Measurements from ENCODE around the gene KIAA0232. TPM values are rescaled to one million over a fixed set of nuclear protein-coding genes. Genes with fewer than 3 reads are reported as not detected.

Gene KIAA0232
- polyA plus RNA-seq, 3 donors from 2014 or later, result 3.7 to 21.6 (median 5.9) TPM

GRCh38 chr4:6764976-6765620 is 17.4 kb upstream of the KIAA0232 start:
- no peaks in the 10 kb centered on the region for H3K9me3 Mint-ChIP-seq
- peaks cover 2 to 4% (median 3%) of the 10 kb centered on the region in 3 donors for H3K27me3 Mint-ChIP-seq (ENCODE audit: low read depth in 3 of 3)
- H3K4me1 Mint-ChIP-seq, result no peaks in the 10 kb centered on the region
- no peak overlapping the region for H3K27ac Mint-ChIP-seq
- no peak for DNase-seq
- H3K4me3 Mint-ChIP-seq, result no peak overlapping the region
- no peaks in the 10 kb centered on the region for H3K36me3 Mint-ChIP-seq

GRCh38 chr4:6765703-6766102 is 16.8 kb upstream of the KIAA0232 start:
- no peaks in the 10 kb centered on the region for H3K4me1 Mint-ChIP-seq
- H3K36me3 Mint-ChIP-seq, result no peaks in the 10 kb centered on the region
- no peak for DNase-seq
- H3K4me3 Mint-ChIP-seq, result no peak overlapping the region
- H3K27ac Mint-ChIP-seq, result no peak overlapping the region
- no peaks in the 10 kb centered on the region for H3K9me3 Mint-ChIP-seq
- peaks cover 2 to 4% (median 3%) of the 10 kb centered on the region in 3 donors for H3K27me3 Mint-ChIP-seq (ENCODE audit: low read depth in 3 of 3)

GRCh38 chr4:6767386-6767747 is 15.2 kb upstream of the KIAA0232 start:
- DNase-seq, result no peak
- H3K36me3 Mint-ChIP-seq, result no peaks in the 10 kb centered on the region
- H3K27me3 Mint-ChIP-seq (ENCODE audit: low read depth in 3 of 3), result peaks cover 0 to 3% (median 1%) of the 10 kb centered on the region in 3 donors
- no peaks in the 10 kb centered on the region for H3K4me1 Mint-ChIP-seq
- H3K4me3 Mint-ChIP-seq, result no peak overlapping the region
- H3K9me3 Mint-ChIP-seq, result no peaks in the 10 kb centered on the region
- no peak overlapping the region for H3K27ac Mint-ChIP-seq

- no peaks in the 10 kb centered on the region for H3K36me3 Mint-ChIP-seq
- no peak overlapping the region for H3K4me3 Mint-ChIP-seq
- DNase-seq, result no peak
- H3K27ac Mint-ChIP-seq, result no peak overlapping the region
- H3K9me3 Mint-ChIP-seq, result no peaks in the 10 kb centered on the region
- no peaks in the 10 kb centered on the region for H3K4me1 Mint-ChIP-seq
- peaks cover 0 to 3% (median 1%) of the 10 kb centered on the region in 3 donors for H3K27me3 Mint-ChIP-seq (ENCODE audit: low read depth in 3 of 3)
Observed at GRCh38 chr4:6767748-6768538, 14.6 kb upstream of the KIAA0232 start.

- DNase-seq, result no peak
- no peaks in the 10 kb centered on the region for H3K4me1 Mint-ChIP-seq
- no peaks in the 10 kb centered on the region for H3K9me3 Mint-ChIP-seq
- no peak overlapping the region for H3K4me3 Mint-ChIP-seq
- H3K36me3 Mint-ChIP-seq, result no peaks in the 10 kb centered on the region
- peak overlapping the region in 1 of 6 donors; percentile 17 for H3K27ac Mint-ChIP-seq
- peaks cover 0 to 3% (median 1%) of the 10 kb centered on the region in 3 donors for H3K27me3 Mint-ChIP-seq (ENCODE audit: low read depth in 3 of 3)
Observed at GRCh38 chr4:6768539-6768905, 14.0 kb upstream of the KIAA0232 start.

- H3K4me1 Mint-ChIP-seq, result no peaks in the 10 kb centered on the region
- H3K27me3 Mint-ChIP-seq (ENCODE audit: low read depth in 3 of 3), result peaks cover 0 to 3% (median 1%) of the 10 kb centered on the region in 3 donors
- no peak for DNase-seq
- H3K36me3 Mint-ChIP-seq, result no peaks in the 10 kb centered on the region
- no peak overlapping the region for H3K27ac Mint-ChIP-seq
- no peak overlapping the region for H3K4me3 Mint-ChIP-seq
- H3K9me3 Mint-ChIP-seq, result no peaks in the 10 kb centered on the region
Observed at GRCh38 chr4:6769233-6769988, 13.1 kb upstream of the KIAA0232 start.

- Mint-ChIP-seq H3K4me1 (peaks cover 0 to under 1% of the 10 kb centered on the region in 2 donors), H3K36me3 (no peaks in the 10 kb centered on the region), H3K4me3 (no peak overlapping the region), H3K9me3 (no peaks in the 10 kb centered on the region), H3K27me3 (ENCODE audit: low read depth in 3 of 3) (peaks cover 0 to 3% (median under 1%) of the 10 kb centered on the region in 3 donors), H3K27ac (no peak overlapping the region)
- DNase-seq, result no peak
Observed at GRCh38 chr4:6769989-6770420, 12.5 kb upstream of the KIAA0232 start.

- H3K36me3 Mint-ChIP-seq, result no peaks in the 10 kb centered on the region
- H3K9me3 Mint-ChIP-seq, result no peaks in the 10 kb centered on the region
- no peak for DNase-seq
- H3K4me3 Mint-ChIP-seq, result no peak overlapping the region
- peaks cover 0 to 3% (median 0%) of the 10 kb centered on the region in 3 donors for H3K27me3 Mint-ChIP-seq (ENCODE audit: low read depth in 3 of 3)
- peaks cover 2 to 7% of the 10 kb centered on the region in 2 donors for H3K4me1 Mint-ChIP-seq
- peak overlapping the region in 1 of 6 donors; percentile 24 for H3K27ac Mint-ChIP-seq
Observed at GRCh38 chr4:6770581-6771228, 11.8 kb upstream of the KIAA0232 start.

- Mint-ChIP-seq H3K36me3 (no peaks in the 10 kb centered on the region), H3K4me1 (peaks cover 3 to 10% of the 10 kb centered on the region in 2 donors), H3K27me3 (ENCODE audit: low read depth in 3 of 3) (peaks cover 0 to 3% (median 0%) of the 10 kb centered on the region in 3 donors), H3K9me3 (no peaks in the 10 kb centered on the region), H3K27ac (no peak overlapping the region), H3K4me3 (no peak overlapping the region)
- no peak for DNase-seq
Observed at GRCh38 chr4:6771229-6771671, 11.3 kb upstream of the KIAA0232 start.

- Mint-ChIP-seq H3K27ac (no peak overlapping the region), H3K4me3 (no peak overlapping the region), H3K36me3 (no peaks in the 10 kb centered on the region), H3K9me3 (no peaks in the 10 kb centered on the region), H3K27me3 (ENCODE audit: low read depth in 3 of 3) (peaks cover 0 to 2% (median 0%) of the 10 kb centered on the region in 3 donors), H3K4me1 (peaks cover 10 to 19% of the 10 kb centered on the region in 2 donors)
- DNase-seq, result no peak
Observed at GRCh38 chr4:6772223-6772928, 10.2 kb upstream of the KIAA0232 start.

GRCh38 chr4:6773106-6773505 is 9.4 kb upstream of the KIAA0232 start:
- Mint-ChIP-seq H3K4me1 (peaks cover 17 to 26% of the 10 kb centered on the region in 2 donors), H3K27me3 (ENCODE audit: low read depth in 3 of 3) (peaks cover 0 to 2% (median 0%) of the 10 kb centered on the region in 3 donors), H3K27ac (no peak overlapping the region), H3K4me3 (no peak overlapping the region), H3K9me3 (no peaks in the 10 kb centered on the region), H3K36me3 (no peaks in the 10 kb centered on the region)
- no peak for DNase-seq

GRCh38 chr4:6773616-6774540 is 8.6 kb upstream of the KIAA0232 start:
- Mint-ChIP-seq H3K27ac (peak overlapping the region in 1 of 6 donors; percentile 46), H3K9me3 (no peaks in the 10 kb centered on the region), H3K4me3 (no peak overlapping the region), H3K36me3 (no peaks in the 10 kb centered on the region), H3K27me3 (ENCODE audit: low read depth in 3 of 3) (no peaks in the 10 kb centered on the region), H3K4me1 (peaks cover 25 to 34% of the 10 kb centered on the region in 2 donors)
- DNase-seq, result no peak
